Measurements from ENCODE around the gene DOK6.
"Not testable (repeated sequence)": the region's sequence is repeated elsewhere in the genome, so short reads cannot be mapped to it uniquely, and the experiment has no call there.

DOK6 gene

DNA sequence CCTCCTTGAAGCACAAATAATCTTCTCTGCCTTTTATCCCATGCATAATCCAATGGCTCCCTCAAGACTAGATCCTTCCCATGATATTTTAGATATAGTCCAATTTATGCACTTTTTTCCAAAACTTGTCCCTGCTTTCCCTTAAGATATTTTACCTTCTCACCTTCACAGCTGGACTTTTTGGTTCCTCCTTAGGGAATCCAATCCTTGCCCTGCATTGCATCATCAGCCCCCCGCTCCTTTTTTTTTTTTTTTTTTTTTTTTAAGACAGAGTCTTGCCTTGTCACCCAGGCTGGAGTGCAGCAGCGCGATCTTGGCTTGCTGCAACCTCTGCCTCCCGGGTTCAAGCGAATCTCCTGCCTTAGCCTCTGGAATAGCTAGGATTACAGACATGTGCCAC is 250.6 kb downstream of the DOK6 start:
- Mint-ChIP-seq H3K4me1 (no peaks in the 10 kb centered on the region), H3K27ac (no peak overlapping the region), H3K9me3 (no peaks in the 10 kb centered on the region), H3K4me3 (no peak overlapping the region), H3K27me3 (peaks cover 10% of the 10 kb centered on the region), H3K36me3 (no peaks in the 10 kb centered on the region)
- ATAC-seq = no peak

DNA sequence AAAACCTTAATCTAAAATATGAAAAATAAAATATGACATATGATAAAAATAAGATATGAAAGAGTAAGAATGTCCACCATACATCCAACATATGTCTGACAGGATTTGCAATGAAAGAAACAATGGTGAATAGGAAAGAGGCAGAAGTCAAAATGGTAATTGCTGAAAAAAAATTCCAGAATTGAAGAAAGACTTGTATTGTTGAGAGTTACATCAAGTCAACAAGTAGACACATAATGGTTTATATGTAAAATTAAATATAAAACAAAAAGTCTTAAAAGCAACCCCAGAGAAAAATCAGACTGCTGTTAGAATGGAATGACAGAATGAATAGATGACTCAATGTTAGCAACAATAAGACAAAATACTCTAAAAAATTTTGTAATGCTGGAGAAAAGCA is 255.1 kb downstream of the DOK6 start:
- H3K9me3 Mint-ChIP-seq = no peaks in the 10 kb centered on the region
- no peaks in the 10 kb centered on the region for H3K36me3 Mint-ChIP-seq
- H3K27me3 Mint-ChIP-seq = peaks cover 10% of the 10 kb centered on the region
- H3K27ac Mint-ChIP-seq = no peak overlapping the region
- H3K4me3 Mint-ChIP-seq = no peak overlapping the region
- no peak for ATAC-seq
- no peaks in the 10 kb centered on the region for H3K4me1 Mint-ChIP-seq

DNA sequence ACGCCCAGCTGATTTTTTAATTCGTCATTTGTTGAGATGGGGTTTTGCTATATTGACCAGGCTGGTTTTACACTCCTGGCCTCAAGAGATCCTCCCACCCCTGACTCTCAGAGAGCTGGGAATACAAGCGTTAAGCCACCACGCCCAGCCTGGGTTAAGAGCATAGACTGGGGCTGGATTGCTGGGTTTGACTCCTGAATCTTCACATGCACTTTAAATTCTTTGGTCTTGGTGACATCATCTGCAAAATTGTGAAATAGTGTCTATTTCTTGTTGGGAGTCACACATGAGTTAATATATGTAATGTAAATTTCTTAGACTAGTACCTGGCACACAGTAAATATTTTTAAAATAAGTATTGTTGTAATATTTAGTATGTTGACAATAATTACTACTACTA is 257.4 kb downstream of the DOK6 start:
- Mint-ChIP-seq H3K9me3 (no peaks in the 10 kb centered on the region), H3K4me1 (no peaks in the 10 kb centered on the region), H3K27ac (no peak overlapping the region), H3K4me3 (no peak overlapping the region), H3K27me3 (peaks cover 10% of the 10 kb centered on the region), H3K36me3 (no peaks in the 10 kb centered on the region)
- no peak for ATAC-seq

DNA sequence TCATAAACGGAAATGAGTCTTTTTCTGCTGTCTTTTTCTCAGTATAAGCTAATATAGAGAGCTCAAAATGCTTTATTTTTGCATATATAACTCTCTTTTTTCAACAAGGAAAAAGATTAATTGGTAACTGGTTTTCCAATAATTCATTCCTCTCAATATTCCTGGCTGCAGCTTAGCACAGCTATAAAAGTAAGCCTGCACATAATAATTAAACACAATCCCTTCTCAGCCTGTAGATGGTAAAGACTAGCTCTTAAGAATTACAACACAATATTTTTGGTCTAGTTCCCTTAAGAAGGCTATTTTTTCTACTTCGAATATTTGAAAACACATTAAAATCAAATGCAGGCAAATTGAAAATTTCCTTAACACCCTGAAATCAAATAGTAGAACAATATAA is 258.0 kb downstream of the DOK6 start:
- H3K4me1 Mint-ChIP-seq = no peaks in the 10 kb centered on the region
- no peak overlapping the region for H3K4me3 Mint-ChIP-seq
- H3K27ac Mint-ChIP-seq = no peak overlapping the region
- no peaks in the 10 kb centered on the region for H3K9me3 Mint-ChIP-seq
- no peak for ATAC-seq
- H3K36me3 Mint-ChIP-seq = no peaks in the 10 kb centered on the region
- peaks cover 6% of the 10 kb centered on the region for H3K27me3 Mint-ChIP-seq

DNA sequence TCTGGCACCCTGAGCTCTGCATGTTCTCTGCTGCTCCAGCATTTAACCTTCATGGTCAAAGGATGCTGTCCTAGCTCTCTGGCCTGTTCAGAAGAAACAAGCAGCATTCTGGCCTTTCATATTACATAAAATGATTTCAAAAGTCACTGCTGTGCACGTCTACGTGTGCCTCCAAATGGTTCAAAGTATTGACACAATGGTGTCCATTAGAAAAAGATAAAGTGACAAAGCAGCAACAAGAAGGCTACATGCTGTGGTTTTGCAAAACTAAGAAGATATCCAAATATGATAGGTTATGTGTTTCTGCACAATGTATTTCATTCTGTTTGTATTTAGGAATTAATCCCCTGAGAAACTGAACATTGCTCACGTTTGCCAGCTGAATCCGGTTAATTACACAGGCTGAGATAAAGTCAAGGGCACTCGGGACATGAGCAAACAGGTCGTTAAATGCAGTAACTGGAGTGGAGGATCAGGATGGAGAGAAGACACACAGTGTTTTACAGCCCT is 258.5 kb downstream of the DOK6 start:
- Mint-ChIP-seq H3K36me3 (no peaks in the 10 kb centered on the region), H3K9me3 (no peaks in the 10 kb centered on the region), H3K4me3 (no peak overlapping the region), H3K27me3 (peaks cover under 1% of the 10 kb centered on the region), H3K27ac (no peak overlapping the region), H3K4me1 (no peaks in the 10 kb centered on the region)
- ATAC-seq = no peak

DNA sequence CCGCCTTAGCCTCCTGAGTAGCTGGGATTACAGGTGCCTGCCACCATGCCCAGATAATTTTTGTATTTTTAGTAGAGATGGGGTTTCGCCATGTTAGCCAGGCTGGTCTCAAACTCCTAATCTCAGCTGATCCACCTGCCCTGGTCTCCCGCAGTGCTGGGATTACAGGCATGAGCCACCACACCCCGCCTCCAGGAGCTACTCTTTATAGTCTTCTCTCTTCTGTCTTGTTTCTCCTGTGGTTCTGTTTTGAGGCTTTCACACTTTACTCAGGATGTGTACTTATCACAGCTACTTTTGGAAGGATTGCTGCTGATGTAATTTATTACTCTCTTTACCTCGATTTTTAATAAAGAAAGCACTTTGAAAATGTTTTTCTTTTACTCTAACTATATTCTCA is 261.4 kb downstream of the DOK6 start:
- H3K27me3 Mint-ChIP-seq, H3K27ac Mint-ChIP-seq, ATAC-seq, H3K4me3 Mint-ChIP-seq, H3K9me3 Mint-ChIP-seq, H3K4me1 Mint-ChIP-seq, H3K36me3 Mint-ChIP-seq: not testable (repeated sequence)

DNA sequence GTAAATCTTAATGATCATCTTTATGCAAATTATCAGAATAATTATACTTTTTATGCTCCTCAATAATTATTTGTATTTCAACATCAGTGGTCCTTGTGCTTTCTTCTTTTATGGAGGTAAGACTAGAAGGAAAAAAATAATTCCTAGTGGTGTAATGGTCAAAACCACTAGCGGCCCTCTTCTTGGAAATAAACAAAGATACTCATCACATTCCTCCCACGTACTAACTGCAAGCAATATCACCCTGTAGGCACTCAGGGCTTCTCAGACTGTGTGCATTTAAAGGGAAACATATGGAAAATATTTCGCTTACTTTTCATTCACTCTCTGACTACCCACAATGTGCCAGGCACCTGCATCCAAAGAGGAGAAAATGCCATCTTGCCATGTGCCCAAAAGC is 263.7 kb downstream of the DOK6 start:
- Mint-ChIP-seq H3K27ac (no peak overlapping the region), H3K36me3 (no peaks in the 10 kb centered on the region), H3K9me3 (no peaks in the 10 kb centered on the region), H3K4me1 (no peaks in the 10 kb centered on the region), H3K4me3 (no peak overlapping the region), H3K27me3 (no peaks in the 10 kb centered on the region)
- no peak for ATAC-seq

DNA sequence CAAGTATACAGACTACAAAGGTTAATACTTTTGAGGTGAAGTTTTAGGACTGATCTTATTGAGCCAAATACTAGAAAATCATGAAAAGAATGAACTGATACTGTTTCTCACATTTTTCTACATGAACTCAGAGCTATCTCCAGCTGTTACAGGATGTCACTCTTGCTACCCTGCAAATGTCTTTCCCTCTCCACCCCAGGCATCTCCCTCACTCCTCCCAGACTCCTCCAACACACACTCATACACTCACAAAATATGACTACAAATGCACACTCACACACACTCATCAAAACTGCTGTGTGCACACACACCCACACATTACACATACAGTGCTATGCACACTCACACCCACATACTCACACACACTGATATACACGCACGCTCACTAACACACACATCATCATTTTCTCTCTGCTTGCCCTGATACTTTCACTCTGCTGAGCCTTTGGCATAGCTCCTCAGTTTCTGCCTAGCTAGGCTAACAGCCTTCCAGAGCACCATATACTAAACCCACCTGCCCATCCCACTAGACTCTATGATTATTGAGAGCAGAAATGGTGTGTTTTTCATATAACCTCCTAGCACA is 273.7 kb downstream of the DOK6 start:
- peak; percentile 47 for ATAC-seq
- Mint-ChIP-seq H3K36me3 (no peaks in the 10 kb centered on the region), H3K4me1 (no peaks in the 10 kb centered on the region), H3K27ac (no peak overlapping the region), H3K9me3 (no peaks in the 10 kb centered on the region), H3K4me3 (no peak overlapping the region), H3K27me3 (no peaks in the 10 kb centered on the region)

DNA sequence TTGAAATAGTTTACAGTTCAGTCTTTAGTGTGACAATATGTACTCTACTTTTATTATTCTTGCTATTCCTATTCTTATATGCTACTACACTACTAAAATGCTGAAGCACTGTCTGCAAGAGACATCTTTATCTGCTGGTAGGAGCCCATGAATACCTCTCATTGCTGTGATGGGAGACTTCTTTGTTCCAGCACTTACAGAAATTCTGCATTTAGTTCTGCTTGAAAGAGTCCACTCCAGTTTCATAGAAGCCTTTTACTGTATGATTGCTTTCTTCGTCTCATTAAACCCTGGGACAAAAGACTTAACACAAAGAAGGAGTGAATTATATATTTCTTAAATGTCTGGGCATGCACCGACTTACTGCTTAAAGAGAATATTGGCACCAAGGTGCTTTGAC is 274.3 kb downstream of the DOK6 start:
- H3K4me1 Mint-ChIP-seq = no peaks in the 10 kb centered on the region
- ATAC-seq = no peak
- H3K27ac Mint-ChIP-seq = no peak overlapping the region
- H3K9me3 Mint-ChIP-seq = no peaks in the 10 kb centered on the region
- H3K27me3 Mint-ChIP-seq = no peaks in the 10 kb centered on the region
- H3K4me3 Mint-ChIP-seq = no peak overlapping the region
- H3K36me3 Mint-ChIP-seq = no peaks in the 10 kb centered on the region

DNA sequence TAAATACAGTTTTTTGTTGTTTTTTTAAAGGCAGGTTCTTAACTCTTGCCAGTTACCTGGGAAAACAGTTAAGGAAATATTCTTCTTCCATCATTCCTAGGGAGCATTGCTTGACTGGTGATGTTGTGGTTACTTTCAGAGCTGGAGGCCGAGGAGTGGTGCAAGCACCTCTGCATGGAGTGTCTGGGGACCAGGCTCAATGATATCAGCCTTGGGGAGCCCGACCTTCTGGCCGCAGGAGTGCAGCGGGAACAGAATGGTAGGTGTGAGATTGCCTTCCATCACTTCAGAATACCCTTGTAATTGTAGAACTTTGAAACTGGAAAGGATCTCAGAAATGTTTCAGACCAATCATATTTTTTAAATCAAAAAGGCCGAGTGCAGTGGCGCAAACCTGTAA is 276.9 kb downstream of the DOK6 start:
- Mint-ChIP-seq H3K4me1 (no peaks in the 10 kb centered on the region), H3K4me3 (no peak overlapping the region), H3K9me3 (no peaks in the 10 kb centered on the region), H3K27me3 (no peaks in the 10 kb centered on the region), H3K36me3 (no peaks in the 10 kb centered on the region), H3K27ac (no peak overlapping the region)
- ATAC-seq = no peak

DNA sequence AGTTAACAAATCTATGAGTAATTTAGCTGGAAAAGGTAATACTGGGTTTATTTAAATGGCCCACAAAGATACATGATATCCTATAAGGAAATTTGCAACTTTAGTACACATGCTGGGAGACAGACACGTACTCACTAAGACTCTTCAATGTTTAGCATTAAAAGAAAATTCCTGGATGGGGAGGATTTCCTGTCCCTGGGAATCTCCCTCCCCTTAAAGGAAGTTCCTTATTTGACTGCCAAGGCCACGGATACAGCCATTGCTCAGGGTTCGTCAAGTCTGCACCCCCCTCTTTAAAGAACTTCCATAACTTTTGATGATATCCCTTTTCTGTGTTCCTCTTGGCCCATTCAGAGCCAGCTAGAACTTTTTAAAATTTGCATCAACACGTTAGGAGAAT is 279.4 kb downstream of the DOK6 start:
- Mint-ChIP-seq H3K27me3 (no peaks in the 10 kb centered on the region), H3K36me3 (no peaks in the 10 kb centered on the region), H3K27ac (no peak overlapping the region), H3K4me3 (no peak overlapping the region), H3K9me3 (no peaks in the 10 kb centered on the region), H3K4me1 (no peaks in the 10 kb centered on the region)
- no peak for ATAC-seq

DNA sequence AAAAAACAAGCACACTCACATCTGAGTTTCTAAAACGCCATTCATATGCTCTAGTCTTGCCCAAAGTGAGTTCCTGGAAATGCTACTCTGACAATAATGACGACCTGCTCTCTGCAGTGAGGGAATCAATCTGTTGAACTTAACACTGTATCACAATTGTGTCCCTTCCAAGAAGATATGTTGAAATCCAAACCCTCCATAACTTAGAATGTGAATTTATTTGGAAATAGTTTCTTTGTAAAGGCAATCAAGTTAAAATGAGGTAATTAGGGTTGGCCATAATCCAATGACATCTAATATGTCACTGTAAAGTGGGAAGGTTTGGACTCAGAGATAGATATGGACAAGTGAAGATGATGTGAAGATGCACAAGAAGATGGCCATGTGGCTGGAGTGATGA is 282.5 kb downstream of the DOK6 start:
- Mint-ChIP-seq H3K27me3 (no peaks in the 10 kb centered on the region), H3K36me3 (no peaks in the 10 kb centered on the region)
- ATAC-seq = no peak

DNA sequence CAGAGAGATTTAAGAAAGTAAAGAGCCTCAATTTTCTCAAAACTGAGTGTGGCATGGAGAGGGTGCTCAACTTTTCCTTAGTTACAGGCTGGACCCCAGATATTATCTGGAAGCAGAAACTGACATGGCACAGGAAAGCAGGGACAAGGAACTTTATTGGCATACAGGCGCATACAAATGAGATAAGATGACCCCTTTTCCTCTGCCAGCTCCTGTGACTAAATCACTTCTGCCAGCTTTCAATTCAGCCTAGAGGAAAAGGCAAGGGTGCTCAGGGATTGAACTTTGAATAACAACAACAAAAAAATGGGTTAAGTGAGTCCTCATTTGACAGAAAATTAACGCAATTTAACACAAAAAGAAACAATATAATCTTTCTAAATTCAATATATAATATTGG is 284.1 kb downstream of the DOK6 start:
- H3K36me3 Mint-ChIP-seq = no peaks in the 10 kb centered on the region
- no peak for ATAC-seq
- no peak overlapping the region for H3K4me3 Mint-ChIP-seq
- H3K4me1 Mint-ChIP-seq = no peaks in the 10 kb centered on the region
- H3K27ac Mint-ChIP-seq = no peak overlapping the region
- no peaks in the 10 kb centered on the region for H3K27me3 Mint-ChIP-seq
- no peaks in the 10 kb centered on the region for H3K9me3 Mint-ChIP-seq

More for the DNA sequence above, 282.5 kb downstream of the DOK6 start:
- Mint-ChIP-seq H3K27ac (no peak overlapping the region), H3K9me3 (no peaks in the 10 kb centered on the region), H3K4me3 (no peak overlapping the region), H3K4me1 (no peaks in the 10 kb centered on the region)

DNA sequence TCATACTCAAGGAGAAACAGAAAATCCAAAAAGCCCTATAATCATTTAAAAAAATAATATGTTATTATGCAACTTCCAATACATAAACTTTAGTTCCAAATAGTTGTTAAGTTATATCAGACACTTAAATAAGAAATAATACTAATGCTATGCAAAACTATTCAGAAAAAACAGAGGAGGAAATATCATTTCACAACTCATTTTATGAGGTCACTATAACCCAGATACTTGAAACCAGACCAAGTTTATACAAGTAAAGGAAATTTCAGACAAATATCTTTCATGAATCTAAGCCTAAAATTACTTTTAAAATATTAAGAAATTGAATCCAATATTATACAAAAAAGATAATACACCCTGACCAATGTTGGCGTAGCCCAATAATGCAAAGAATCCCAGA is 286.2 kb downstream of the DOK6 start:
- H3K27ac Mint-ChIP-seq = no peak overlapping the region
- H3K9me3 Mint-ChIP-seq = no peaks in the 10 kb centered on the region
- no peaks in the 10 kb centered on the region for H3K27me3 Mint-ChIP-seq
- no peak overlapping the region for H3K4me3 Mint-ChIP-seq
- H3K4me1 Mint-ChIP-seq = no peaks in the 10 kb centered on the region
- no peaks in the 10 kb centered on the region for H3K36me3 Mint-ChIP-seq
- no peak for ATAC-seq

DNA sequence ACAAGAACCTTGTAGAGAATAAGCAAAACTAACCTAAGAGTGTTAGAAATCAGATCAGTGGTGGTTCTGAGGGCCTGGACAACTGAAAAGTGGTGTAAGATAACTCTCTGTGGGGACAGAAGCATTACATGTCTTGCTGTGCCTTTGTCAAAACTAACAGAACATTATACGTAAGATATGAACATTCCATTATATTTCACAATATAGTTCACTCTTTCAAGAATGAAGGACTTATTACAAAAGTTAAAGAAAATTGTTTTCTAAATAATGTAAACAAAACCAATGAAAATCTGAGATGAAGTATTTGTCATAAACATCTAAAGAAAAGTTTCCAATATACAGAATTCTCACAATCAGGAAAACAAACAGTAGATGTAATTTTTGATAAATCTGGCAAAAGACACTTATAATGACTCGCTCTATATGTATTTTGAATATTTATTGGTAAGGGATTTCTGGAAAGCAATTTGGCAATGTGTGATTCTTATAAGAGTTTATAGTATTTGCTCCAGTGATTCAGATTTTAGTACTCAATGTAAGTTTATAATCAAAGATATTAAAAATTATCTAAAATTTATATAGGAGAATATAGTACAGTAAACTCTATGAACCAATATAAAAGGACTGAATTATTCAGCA is 288.6 kb downstream of the DOK6 start:
- Mint-ChIP-seq H3K27ac (no peak overlapping the region), H3K36me3 (no peaks in the 10 kb centered on the region), H3K9me3 (no peaks in the 10 kb centered on the region), H3K4me1 (no peaks in the 10 kb centered on the region), H3K27me3 (no peaks in the 10 kb centered on the region), H3K4me3 (no peak overlapping the region)
- no peak for ATAC-seq

DNA sequence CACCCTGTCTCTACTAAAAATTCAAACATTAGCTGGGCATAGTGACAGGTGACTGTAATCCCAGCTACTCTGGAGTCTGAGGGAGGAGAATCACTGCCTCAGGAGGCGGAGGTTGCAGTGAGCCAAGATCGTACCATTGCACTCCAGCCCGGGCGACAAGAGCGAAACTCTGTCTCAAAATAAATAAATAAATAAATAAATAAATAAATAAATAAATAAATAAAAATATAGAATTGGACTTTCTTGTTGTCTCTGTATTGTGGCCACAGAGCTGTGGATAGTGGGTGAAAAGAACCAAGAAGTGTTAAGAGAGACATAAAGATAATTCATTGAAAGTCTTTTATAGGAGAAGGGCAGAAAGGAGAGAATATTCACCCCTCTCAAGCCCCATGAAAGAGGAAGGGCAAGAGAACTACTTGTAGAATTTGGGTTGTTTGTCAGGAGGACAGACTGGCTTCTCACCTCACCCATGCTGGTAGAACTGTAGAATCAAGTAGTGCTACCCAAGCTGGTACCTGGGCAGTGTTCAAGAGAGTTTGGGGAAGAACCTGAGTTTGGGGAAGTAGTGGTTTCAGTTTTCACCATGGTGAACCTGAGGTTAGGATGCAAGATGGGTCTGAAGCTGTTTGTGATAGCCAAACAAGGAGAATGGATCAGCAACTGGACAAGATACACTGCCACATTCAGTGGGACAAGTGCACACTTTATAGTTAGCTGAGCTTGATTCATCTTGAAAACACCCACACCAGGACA is 290.5 kb downstream of the DOK6 start:
- Mint-ChIP-seq H3K36me3 (no peaks in the 10 kb centered on the region), H3K4me1 (no peaks in the 10 kb centered on the region), H3K9me3 (no peaks in the 10 kb centered on the region), H3K27ac (no peak overlapping the region), H3K27me3 (no peaks in the 10 kb centered on the region), H3K4me3 (no peak overlapping the region)
- peak; percentile 51 for ATAC-seq
